HG03039 (cell line): ENCODE data around the gene ASAP3.

Source experiments
- ATAC-seq: cut with Tn5 transposase; IDR thresholded peaks from one replicate; pipeline ENCODE4 v1.9.1; 2021; ENCODE audit warnings: mild to moderate bottlenecking, moderate library complexity; ENCODE audit not compliant: unreplicated experiment

The ASAP3 gene

GRCh38 chr1:23478896-23479665 lies 4.9 kb downstream of the ASAP3 start:
- no peak for ATAC-seq

- ATAC-seq, result no peak
Measured at GRCh38 chr1:23477359-23478144, 6.4 kb downstream of the ASAP3 start.

GRCh38 chr1:23475641-23476040 lies 8.3 kb downstream of the ASAP3 start:
- no peak for ATAC-seq

GRCh38 chr1:23475134-23475628 lies 8.8 kb downstream of the ASAP3 start:
- no peak for ATAC-seq

GRCh38 chr1:23473037-23473800 lies 10.8 kb downstream of the ASAP3 start:
- ATAC-seq, result no peak

- no peak for ATAC-seq
Measured at GRCh38 chr1:23472351-23473036, 11.5 kb downstream of the ASAP3 start.

GRCh38 chr1:23471473-23472075 lies 12.4 kb downstream of the ASAP3 start:
- ATAC-seq, result no peak

- ATAC-seq, result no peak
Measured at GRCh38 chr1:23470282-23471070, 13.5 kb downstream of the ASAP3 start.

GRCh38 chr1:23469372-23469982 lies 14.5 kb downstream of the ASAP3 start:
- no peak for ATAC-seq

- no peak for ATAC-seq
Measured at GRCh38 chr1:23466423-23466989, 17.5 kb downstream of the ASAP3 start.

- ATAC-seq, result no peak
Measured at GRCh38 chr1:23463286-23463685, 20.7 kb downstream of the ASAP3 start.

GRCh38 chr1:23462766-23463165 lies 21.2 kb downstream of the ASAP3 start:
- ATAC-seq, result no peak

GRCh38 chr1:23461050-23461449 lies 22.9 kb downstream of the ASAP3 start:
- no peak for ATAC-seq

- no peak for ATAC-seq
Measured at GRCh38 chr1:23460519-23460918, 23.5 kb downstream of the ASAP3 start.

- ATAC-seq, result no peak
Measured at GRCh38 chr1:23459338-23459757, 24.6 kb downstream of the ASAP3 start.

- ATAC-seq, result no peak
Measured at GRCh38 chr1:23456226-23456625, 27.8 kb downstream of the ASAP3 start.

GRCh38 chr1:23453455-23454000 lies 30.5 kb downstream of the ASAP3 start:
- no peak for ATAC-seq

- no peak for ATAC-seq
Measured at GRCh38 chr1:23452011-23452411, 32.0 kb downstream of the ASAP3 start.
